HUES64 (cell line): ENCODE measurements around the gene LAMC3.
"Not testable (repeated sequence)": the region's sequence is repeated elsewhere in the genome, so short reads cannot be mapped to it uniquely, and the experiment has no call there.

ENCODE experiments used
- H3K27ac ChIP-seq: 2 replicates; pipeline ENCODE4 v1.7.0; 2013; ENCODE audit warnings: low read depth, low read length, inconsistent platforms
- H3K27me3 ChIP-seq: 2 replicates; pipeline ENCODE4 v1.6.1; 2013; ENCODE audit warnings: mild to moderate bottlenecking, low read length; ENCODE audit not compliant: insufficient read depth
- H3K36me3 ChIP-seq: 2 replicates; pipeline ENCODE4 v1.6.1; 2013; ENCODE audit warnings: mild to moderate bottlenecking, low read length; ENCODE audit not compliant: insufficient read depth
- H3K4me1 ChIP-seq: 2 replicates; pipeline ENCODE4 v1.6.1; 2013; ENCODE audit warnings: mild to moderate bottlenecking, low read length, moderate library complexity; ENCODE audit not compliant: insufficient read depth
- H3K4me3 ChIP-seq: 2 replicates; pipeline ENCODE4 v1.5.1; 2013; ENCODE audit warnings: mild to moderate bottlenecking, low read length, moderate library complexity
- H3K9ac ChIP-seq: 2 replicates; pipeline ENCODE4 v1.6.1; 2013; ENCODE audit warnings: mild to moderate bottlenecking, low read depth, low read length
- H3K9me3 ChIP-seq: 2 replicates; pipeline ENCODE4 v1.6.1; 2013; ENCODE audit warnings: low read depth, low read length; ENCODE audit not compliant: insufficient read depth
- WGBS: fragments of 150-250, 120-280 bp; methylation state at CpG from one replicate; pipeline ENCODE4 v1.1.7; 2013; ENCODE audit warnings: missing lambda C conversion rate; 5-methylcytosine and 5-hydroxymethylcytosine counted together

Gene LAMC3

GRCh38 chr9:131099102-131099606 lies 90.2 kb downstream of the LAMC3 start:
- Histone ChIP-seq H3K27me3 (no peaks in the 10 kb centered on the region), H3K9ac (no peak overlapping the region), H3K9me3 (no peaks in the 10 kb centered on the region), H3K4me1 (peaks cover 37% of the 10 kb centered on the region), H3K27ac (no peak overlapping the region; the same call in 1 of the 2 replicates), H3K4me3 (no peak overlapping the region), H3K36me3 (peaks cover 7% of the 10 kb centered on the region)
- 86% methylated on average over 8 of the region's 8 CpGs for WGBS

GRCh38 chr9:131099845-131100244 lies 90.9 kb downstream of the LAMC3 start:
- H3K9me3 ChIP-seq, H3K4me3 ChIP-seq, H3K27me3 ChIP-seq, H3K36me3 ChIP-seq: not testable (repeated sequence)
- 90% methylated on average over 8 of the region's 8 CpGs for WGBS
- peak overlapping the region; percentile 12; the same call in 1 of the 2 replicates for H3K9ac ChIP-seq
- peak overlapping the region; percentile 61 for H3K27ac ChIP-seq
- H3K4me1 ChIP-seq, result peaks cover 37% of the 10 kb centered on the region

- WGBS, result 94% methylated on average over 9 of the region's 9 CpGs
- Histone ChIP-seq H3K36me3 (peaks cover 11% of the 10 kb centered on the region), H3K9me3 (no peaks in the 10 kb centered on the region), H3K9ac (peak overlapping the region; percentile 12; the same call in 1 of the 2 replicates), H3K27ac (peak overlapping the region; percentile 61), H3K4me1 (peaks cover 37% of the 10 kb centered on the region), H3K4me3 (no peak overlapping the region), H3K27me3 (no peaks in the 10 kb centered on the region)
Measured at GRCh38 chr9:131100445-131100844, 91.5 kb downstream of the LAMC3 start.

GRCh38 chr9:131101207-131101964 lies 92.4 kb downstream of the LAMC3 start:
- H3K27ac ChIP-seq, result no peak overlapping the region
- peaks cover 33% of the 10 kb centered on the region for H3K4me1 ChIP-seq
- H3K9ac ChIP-seq, result no peak overlapping the region
- H3K36me3 ChIP-seq, result peaks cover 21% of the 10 kb centered on the region
- H3K9me3 ChIP-seq, result no peaks in the 10 kb centered on the region
- H3K27me3 ChIP-seq, result no peaks in the 10 kb centered on the region
- WGBS, result 96% methylated on average over 11 of the region's 11 CpGs
- H3K4me3 ChIP-seq, result no peak overlapping the region

- WGBS, result 92% methylated on average over 8 of the region's 9 CpGs
- peaks cover 31% of the 10 kb centered on the region for H3K36me3 ChIP-seq
- peaks cover 25% of the 10 kb centered on the region for H3K4me1 ChIP-seq
- H3K4me3 ChIP-seq, result no peak overlapping the region
- H3K27me3 ChIP-seq, result no peaks in the 10 kb centered on the region
- no peak overlapping the region for H3K9ac ChIP-seq
- H3K27ac ChIP-seq, result no peak overlapping the region
- no peaks in the 10 kb centered on the region for H3K9me3 ChIP-seq
Measured at GRCh38 chr9:131103024-131103423, 94.0 kb downstream of the LAMC3 start.

- peak overlapping the region; percentile 27; the same call in 1 of the 2 replicates for H3K27ac ChIP-seq
- H3K9ac ChIP-seq, result no peak overlapping the region
- H3K4me1 ChIP-seq, result peaks cover 21% of the 10 kb centered on the region
- peaks cover 33% of the 10 kb centered on the region for H3K36me3 ChIP-seq
- no peak overlapping the region for H3K4me3 ChIP-seq
- no peaks in the 10 kb centered on the region for H3K27me3 ChIP-seq
- WGBS, result 94% methylated on average over 3 of the region's 3 CpGs
- no peaks in the 10 kb centered on the region for H3K9me3 ChIP-seq
Measured at GRCh38 chr9:131103535-131103934, 94.6 kb downstream of the LAMC3 start.

- Histone ChIP-seq H3K4me1 (peaks cover 15% of the 10 kb centered on the region), H3K9me3 (no peaks in the 10 kb centered on the region), H3K27me3 (no peaks in the 10 kb centered on the region), H3K36me3 (peaks cover 39% of the 10 kb centered on the region), H3K4me3 (no peak overlapping the region), H3K27ac (peak overlapping the region; percentile 27; the same call in 1 of the 2 replicates), H3K9ac (no peak overlapping the region)
- 69% methylated on average over 4 of the region's 5 CpGs for WGBS
Measured at GRCh38 chr9:131104016-131104740, 95.2 kb downstream of the LAMC3 start.

- H3K4me1 ChIP-seq, result peaks cover 7% of the 10 kb centered on the region; the same call in 1 of the 2 replicates
- H3K27me3 ChIP-seq, result no peaks in the 10 kb centered on the region
- peaks cover 43% of the 10 kb centered on the region for H3K36me3 ChIP-seq
- H3K4me3 ChIP-seq, result no peak overlapping the region
- WGBS, result 95% methylated on average over 8 of the region's 8 CpGs
- no peak overlapping the region for H3K9ac ChIP-seq
- H3K9me3 ChIP-seq, result no peaks in the 10 kb centered on the region
- H3K27ac ChIP-seq, result no peak overlapping the region
Measured at GRCh38 chr9:131105952-131106351, 97.0 kb downstream of the LAMC3 start.

GRCh38 chr9:131107760-131108159 lies 98.8 kb downstream of the LAMC3 start:
- no peak overlapping the region for H3K4me3 ChIP-seq

GRCh38 chr9:131111186-131111853 lies 102.3 kb downstream of the LAMC3 start:
- Histone ChIP-seq H3K9me3 (no peaks in the 10 kb centered on the region), H3K27ac (peak overlapping the region; percentile 85), H3K4me3 (no peak overlapping the region), H3K36me3 (peaks cover 52% of the 10 kb centered on the region), H3K27me3 (no peaks in the 10 kb centered on the region), H3K4me1 (peaks cover 11% of the 10 kb centered on the region), H3K9ac (peak overlapping the region; percentile 45)
- WGBS, result 66% methylated on average over 10 of the region's 10 CpGs

More at GRCh38 chr9:131107760-131108159, 98.8 kb downstream of the LAMC3 start:
- 89% methylated on average over 8 of the region's 8 CpGs for WGBS
- no peaks in the 10 kb centered on the region for H3K27me3 ChIP-seq
- no peak overlapping the region for H3K27ac ChIP-seq
- no peak overlapping the region for H3K9ac ChIP-seq
- H3K36me3 ChIP-seq, result peaks cover 42% of the 10 kb centered on the region
- H3K4me1 ChIP-seq, result peaks cover 16% of the 10 kb centered on the region
- no peaks in the 10 kb centered on the region for H3K9me3 ChIP-seq
